Panc1 (cell line): ENCODE measurements around the gene RAB40B. TPM values are rescaled to one million over a fixed set of nuclear protein-coding genes. Genes with fewer than 3 reads are reported as not detected.

Experiments used
- ATAC-seq: fragments of 200-7000 bp; cut with Tn5 transposase; 2 replicates; pipeline ENCODE4 v1.9.1; 2020; ENCODE audit warnings: mild to moderate bottlenecking, moderate library complexity
- BruUV-seq: library from RNA; stranded (reverse); fragments of 400-500 nt; replicated peaks from 2 replicates; lab custom pipeline; 2021; lab: Mats Ljungman, UMichigan
- CTCF ChIA-PET: fragments of 300-600 bp; sonication (Branson Sonifier 250); formaldehyde crosslinking; loops from one replicate; lab custom pipeline; 2022; ENCODE audit warnings: antibody characterized with exemption; lab: Charles Lee
- POLR2A ChIA-PET: fragments of 300-600 bp; sonication (Branson Sonifier 250); formaldehyde crosslinking; loops from one replicate; lab custom pipeline; 2022; ENCODE audit warnings: antibody characterized with exemption; lab: Charles Lee
- DNase-seq: peaks from one replicate; pipeline ENCODE4 v3.0.0-alpha.2; 2010; ENCODE audit warnings: low read depth, low spot score
- H3K27ac ChIP-seq: 2 replicates; pipeline ENCODE4 v1.5.1; 2011; ENCODE audit warnings: mild to moderate bottlenecking, low read length, inconsistent platforms
- H3K27me3 ChIP-seq: fragments of 200-500 bp; sonication (Bioruptor generic); 2 replicates; pipeline ENCODE4 v1.6.0; 2014; ENCODE audit warnings: low read length, inconsistent platforms; ENCODE audit not compliant: control insufficient read depth, insufficient read depth
- H3K36me3 ChIP-seq: fragments of 200-500 bp; sonication (Bioruptor generic); 2 replicates; pipeline ENCODE4 v1.5.1; 2014; ENCODE audit warnings: inconsistent platforms, mild to moderate bottlenecking, low read length, moderate library complexity; ENCODE audit not compliant: control insufficient read depth, insufficient read depth
- H3K4me1 ChIP-seq: 2 replicates; pipeline ENCODE4 v1.5.1; 2011; ENCODE audit warnings: inconsistent platforms, mild to moderate bottlenecking, low read length, moderate library complexity; ENCODE audit not compliant: control insufficient read depth, insufficient read depth
- H3K4me3 ChIP-seq, 2 experiments: 2 replicates each; pipeline ENCODE4 v1.5.1; 2011 to 2012; ENCODE audit warnings: low read depth in 2 of 2, low read length in 2 of 2, mild to moderate bottlenecking in 2 of 2, inconsistent platforms in 1 of 2, moderate library complexity in 1 of 2
- H3K9me3 ChIP-seq: fragments of 200-500 bp; sonication (Bioruptor generic); 2 replicates; pipeline ENCODE4 v1.5.1; 2014; ENCODE audit warnings: low read depth, mild to moderate bottlenecking, inconsistent platforms, low read length, moderate library complexity; ENCODE audit not compliant: control insufficient read depth, insufficient read depth
- CTCF ChIP-seq: fragments of 450-650 bp; IDR thresholded peaks from 2 replicates; pipeline ENCODE4 v1.5.1; 2017; ENCODE audit warnings: mild to moderate bottlenecking
- POLR2AphosphoS5 ChIP-seq: IDR thresholded peaks from 2 replicates; pipeline ENCODE4 v1.6.1; 2012; ENCODE audit warnings: mild to moderate bottlenecking, low read depth, low read length, moderate library complexity
- REST ChIP-seq, 2 experiments: IDR thresholded peaks; 2 replicates each; pipeline ENCODE4 v1.6.1; 2011 to 2012; ENCODE audit warnings: low read depth in 2 of 2, control low read depth in 1 of 2, low read length in 1 of 2, mild to moderate bottlenecking in 1 of 2, moderate library complexity in 1 of 2; ENCODE audit not compliant: insufficient read depth in 1 of 2
- SIN3A ChIP-seq: IDR thresholded peaks from 2 replicates; pipeline ENCODE4 v1.6.1; 2012; ENCODE audit warnings: low read depth, mild to moderate bottlenecking, low read length, moderate library complexity, borderline replicate concordance; ENCODE audit not compliant: insufficient read depth
- TCF7L2 ChIP-seq: IDR thresholded peaks from 2 replicates; pipeline ENCODE4 v1.6.1; 2011; ENCODE audit warnings: mild to moderate bottlenecking, low read depth, low read length, inconsistent platforms
- in situ Hi-C: cut with HindIII; loops from 2 replicates; pipeline ENCODE4 v1.10.0; 2016; ENCODE audit warnings: low sequenced_read_pairs, low pct_unique_long_range_greater_than_20kb
- intact Hi-C: fragments of 100-400 bp; cut with micrococcal nuclease; formaldehyde crosslinking; loops from one replicate; pipeline ENCODE4 v1.10.0; 2022; ENCODE audit not compliant: unreplicated experiment
- total RNA-seq: library from RNA; stranded (reverse); gene quantifications from one replicate; pipeline ENCODE4 v1.2.1, GENCODE V29; 2021; ENCODE audit not compliant: unreplicated experiment

The RAB40B gene
- total RNA-seq, 1 experiment from 2014 or later: 7.1 TPM

DNA sequence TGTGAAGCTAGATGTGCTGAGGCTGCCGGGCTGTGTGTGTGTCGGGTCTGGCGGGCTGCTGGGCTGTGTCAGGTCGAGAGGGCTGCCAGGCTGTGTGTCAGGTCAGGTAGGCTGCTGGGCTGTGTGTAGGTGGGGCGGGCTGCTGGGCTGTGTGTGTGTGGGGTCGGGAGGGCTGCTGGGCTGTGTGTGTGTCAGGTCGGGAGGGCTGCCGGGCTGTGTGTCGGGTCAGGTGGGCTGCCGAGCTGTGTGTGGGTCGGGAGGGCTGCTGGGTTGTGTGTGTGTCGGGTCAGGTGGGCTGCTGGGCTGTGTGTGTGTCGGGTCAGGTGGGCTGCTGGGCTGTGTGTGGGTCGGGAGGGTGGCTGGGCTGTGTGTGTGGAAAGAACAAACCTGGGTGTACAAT lies 58.9 kb downstream of the RAB40B start:
- peaks cover 22% of the 10 kb centered on the region for H3K36me3 ChIP-seq
- intact Hi-C loops: no loop called here
- no peak for DNase-seq
- POLR2A ChIA-PET: no interaction called here
- no peak overlapping the region for H3K27ac ChIP-seq
- no peaks in the 10 kb centered on the region for H3K4me1 ChIP-seq
- BruUV-seq: no TSS peak
- H3K27me3 ChIP-seq: no peaks in the 10 kb centered on the region
- peak; percentile 39 for ATAC-seq
- CTCF ChIA-PET: no interaction called here
- H3K4me3 ChIP-seq: no peak overlapping the region
- H3K9me3 ChIP-seq: no peaks in the 10 kb centered on the region
- TF ChIP-seq SIN3A (no peak), TCF7L2 (no peak), CTCF (no peak), POLR2AphosphoS5 (no peak), REST (IDR thresholded peaks at IDR 0.05; ENCODE audit: insufficient read depth in 1 of 2, low read depth in 2 of 2, low read length in 1 of 2) (no peak)
- in situ Hi-C loops: no loop called here

- no peak for ATAC-seq
- Histone ChIP-seq H3K4me3 (no peak overlapping the region), H3K27me3 (no peaks in the 10 kb centered on the region), H3K36me3 (peaks cover 12% of the 10 kb centered on the region), H3K27ac (no peak overlapping the region), H3K4me1 (no peaks in the 10 kb centered on the region), H3K9me3 (no peaks in the 10 kb centered on the region)
- in situ Hi-C loops: no loop called here
- BruUV-seq: no TSS peak
- intact Hi-C loops: no loop called here
- TF ChIP-seq POLR2AphosphoS5 (no peak), TCF7L2 (no peak), CTCF (no peak), REST (IDR thresholded peaks at IDR 0.05; ENCODE audit: insufficient read depth in 1 of 2, low read depth in 2 of 2, low read length in 1 of 2) (no peak), SIN3A (no peak)
- CTCF ChIA-PET: no interaction called here
- DNase-seq: no peak
- POLR2A ChIA-PET: no interaction called here
Observed at GRCh38 chr17:82638183-82638773, 60.2 kb downstream of the RAB40B start.
